ENCODE data around the gene CPOX. TPM values are rescaled to one million over a fixed set of nuclear protein-coding genes. Genes with fewer than 3 reads are reported as not detected.
"Not testable (repeated sequence)": the region's sequence is repeated elsewhere in the genome, so short reads cannot be mapped to it uniquely, and the experiment has no call there.

The CPOX gene
- total RNA-seq, 1 experiment from 2014 or later: 24.7 TPM

GRCh38 chr3:98641756-98642155, 48.3 kb upstream of the CPOX start:
- not testable (repeated sequence) for H3K27ac ChIP-seq (ENCODE audit: insufficient read length, low read depth, low read length); H2AK5ac ChIP-seq (ENCODE audit: insufficient read length, low read length); H3K79me1 ChIP-seq (ENCODE audit: insufficient read depth, low read depth, low read length, poor library complexity, severe bottlenecking); H4K5ac ChIP-seq (ENCODE audit: insufficient read length, low read depth, low read length); H3K4me1 ChIP-seq (ENCODE audit: insufficient read depth, low read length); H4K20me1 ChIP-seq (ENCODE audit: control insufficient read depth, insufficient read depth, insufficient read length); H3K56ac ChIP-seq (ENCODE audit: insufficient read length, low read depth, low read length); H3K14ac ChIP-seq (ENCODE audit: insufficient read depth, low read length); H3K4me2 ChIP-seq (ENCODE audit: insufficient read depth, insufficient read length, low read length); H3K36me3 Mint-ChIP-seq (ENCODE audit: insufficient read depth in 1 of 3, low read depth in 3 of 3); H2BK120ac ChIP-seq (ENCODE audit: low read depth, low read length, poor library complexity, severe bottlenecking); H3K23ac ChIP-seq (ENCODE audit: insufficient read length, low read depth, low read length); H2BK12ac ChIP-seq (ENCODE audit: insufficient read length, low read depth, low read length); H2BK20ac ChIP-seq (ENCODE audit: low read depth, low read length, poor library complexity, severe bottlenecking); H3T11ph ChIP-seq (ENCODE audit: low read length); H2BK5ac ChIP-seq (ENCODE audit: insufficient read length, low read length); H3K27me3 Mint-ChIP-seq (ENCODE audit: low read depth); H3K18ac ChIP-seq (ENCODE audit: insufficient read length, low read depth, low read length); H4K8ac ChIP-seq (replicated peaks; ENCODE audit: insufficient read length, low read depth, low read length); H3K9me3 Mint-ChIP-seq; H3K9ac ChIP-seq (ENCODE audit: extremely low read depth, insufficient read length, low read length); H3K27me3 ChIP-seq (ENCODE audit: insufficient read depth, low read length); H3K4me1 Mint-ChIP-seq; H3K9me3 ChIP-seq (ENCODE audit: control insufficient read depth, low read depth, low read length); H4K91ac ChIP-seq (ENCODE audit: insufficient read length, low read depth, low read length); H2AFZ ChIP-seq (ENCODE audit: low read length); H2BK15ac ChIP-seq (ENCODE audit: low read depth, low read length); H3K4ac ChIP-seq (ENCODE audit: low read depth, low read length); H3K4me3 Mint-ChIP-seq; H3K27ac Mint-ChIP-seq; H3K23me2 ChIP-seq (ENCODE audit: insufficient read length, low read depth, low read length, poor library complexity, severe bottlenecking); H3K79me2 ChIP-seq (ENCODE audit: insufficient read depth, low read length); DNase-seq
- WGBS (ENCODE audit: extremely low coverage, insufficient read length, low lambda C conversion rate): no CpG with 5 or more reads among the region's 2 CpGs

- not testable (repeated sequence) for H3K9me3 ChIP-seq (ENCODE audit: control insufficient read depth, low read depth, low read length); H2BK12ac ChIP-seq (ENCODE audit: insufficient read length, low read depth, low read length); H3K56ac ChIP-seq (ENCODE audit: insufficient read length, low read depth, low read length); H4K20me1 ChIP-seq (ENCODE audit: control insufficient read depth, insufficient read depth, insufficient read length); H4K5ac ChIP-seq (ENCODE audit: insufficient read length, low read depth, low read length); H3K4me1 Mint-ChIP-seq; H3K14ac ChIP-seq (ENCODE audit: insufficient read depth, low read length); H3K23me2 ChIP-seq (ENCODE audit: insufficient read length, low read depth, low read length, poor library complexity, severe bottlenecking); H3K9me3 Mint-ChIP-seq; DNase-seq; H2BK5ac ChIP-seq (ENCODE audit: insufficient read length, low read length); H3K4ac ChIP-seq (ENCODE audit: low read depth, low read length); H2AK5ac ChIP-seq (ENCODE audit: insufficient read length, low read length); H3K4me1 ChIP-seq (ENCODE audit: insufficient read depth, low read length); H3K23ac ChIP-seq (ENCODE audit: insufficient read length, low read depth, low read length); H2BK15ac ChIP-seq (ENCODE audit: low read depth, low read length); H3K4me2 ChIP-seq (ENCODE audit: insufficient read depth, insufficient read length, low read length); H3K27ac ChIP-seq (ENCODE audit: insufficient read length, low read depth, low read length); H3K79me2 ChIP-seq (ENCODE audit: insufficient read depth, low read length); H3K79me1 ChIP-seq (ENCODE audit: insufficient read depth, low read depth, low read length, poor library complexity, severe bottlenecking); H2AFZ ChIP-seq (ENCODE audit: low read length); H3K4me3 Mint-ChIP-seq; H3K27me3 ChIP-seq (ENCODE audit: insufficient read depth, low read length); H3K27me3 Mint-ChIP-seq (ENCODE audit: low read depth); H3T11ph ChIP-seq (ENCODE audit: low read length); H2BK120ac ChIP-seq (ENCODE audit: low read depth, low read length, poor library complexity, severe bottlenecking); H3K9ac ChIP-seq (ENCODE audit: extremely low read depth, insufficient read length, low read length); H2BK20ac ChIP-seq (ENCODE audit: low read depth, low read length, poor library complexity, severe bottlenecking); H3K36me3 Mint-ChIP-seq (ENCODE audit: insufficient read depth in 1 of 3, low read depth in 3 of 3); H4K91ac ChIP-seq (ENCODE audit: insufficient read length, low read depth, low read length); H3K18ac ChIP-seq (ENCODE audit: insufficient read length, low read depth, low read length); H3K27ac Mint-ChIP-seq; H4K8ac ChIP-seq (replicated peaks; ENCODE audit: insufficient read length, low read depth, low read length)
- no CpG with 5 or more reads among the region's 2 CpGs for WGBS (ENCODE audit: extremely low coverage, insufficient read length, low lambda C conversion rate)
These were observed 45.1 kb upstream of the CPOX start for GRCh38 chr3:98638515-98638914.

Data from H9 (cell line).